HCT116 (cell line): ENCODE results near the gene PPP6R3. TPM values are rescaled to one million over a fixed set of nuclear protein-coding genes. Genes with fewer than 3 reads are reported as not detected.

Source experiments
- ATAC-seq: fragments of 200-7000 bp; cut with Tn5 transposase; 2 replicates; pipeline ENCODE4 v1.9.1; 2020; ENCODE audit warnings: mild to moderate bottlenecking, moderate library complexity
- BruUV-seq: library from RNA; stranded (reverse); fragments of 400-500 nt; replicated peaks from 2 replicates; lab custom pipeline; 2021; lab: Mats Ljungman, UMichigan
- CTCF ChIA-PET: fragments of 300-600 bp; sonication (Branson Sonifier 250); formaldehyde crosslinking; loops from one replicate; lab custom pipeline; 2021; ENCODE audit warnings: antibody characterized with exemption; lab: Charles Lee
- POLR2A ChIA-PET: fragments of 300-600, 350-600 bp; sonication (Branson Sonifier 250); formaldehyde crosslinking; loops from one replicate; lab custom pipeline; 2021; ENCODE audit warnings: antibody characterized with exemption; lab: Charles Lee
- RAD21 ChIA-PET, 2 experiments: fragments of 300-600 bp; sonication (Branson Sonifier 250); formaldehyde crosslinking; loops; one replicate each; lab custom pipeline; 2023; ENCODE audit warnings: low total read pairs in 2 of 2; ENCODE audit not compliant: uncharacterized antibody in 2 of 2, unreplicated experiment in 2 of 2, low non-redundant PET in 1 of 2; lab: Charles Lee
- DNase-seq: peaks from one replicate; pipeline ENCODE4 v3.0.0-alpha.2; 2010; ENCODE audit warnings: low read depth, low spot score
- H2AFZ ChIP-seq: fragments of 200-600 bp; shearing (Covaris generic), sonication (generic); 2 replicates; pipeline ENCODE4 v1.6.1; 2017; ENCODE audit warnings: low read depth, mixed run types, mixed read lengths, antibody characterized with exemption, low read length; ENCODE audit not compliant: poor library complexity, severe bottlenecking
- H3K27ac ChIP-seq: 2 replicates; pipeline ENCODE4 v1.5.1; 2012; ENCODE audit warnings: low read depth, low read length
- H3K27me3 ChIP-seq: fragments of 200-600 bp; sonication (generic); 2 replicates; pipeline ENCODE4 v1.6.1; 2016; ENCODE audit warnings: mixed run types, low read length, mixed read lengths; ENCODE audit not compliant: insufficient read depth
- H3K36me3 ChIP-seq, 2 experiments: fragments of 200-500 bp in 1 of 2; fragments of 200-600 bp in 1 of 2; sonication (Bioruptor generic) in 1 of 2; sonication (generic) in 1 of 2; 2 replicates each; pipeline versions ENCODE4 v1.5.1 to v1.6.1; 2014 to 2016; ENCODE audit warnings: low read length in 2 of 2, inconsistent platforms in 1 of 2, mixed read lengths in 1 of 2, mixed run types in 1 of 2; ENCODE audit not compliant: insufficient read depth in 2 of 2, control insufficient read depth in 1 of 2
- H3K4me1 ChIP-seq, 2 experiments: fragments of 200-600 bp in 1 of 2; sonication (generic) in 1 of 2; 2 replicates each; pipeline versions ENCODE4 v1.5.1 to v1.6.1; 2012 to 2017; ENCODE audit warnings: low read length in 2 of 2, inconsistent platforms in 1 of 2, mild to moderate bottlenecking in 1 of 2, mixed read lengths in 1 of 2, mixed run types in 1 of 2, moderate library complexity in 1 of 2; ENCODE audit not compliant: insufficient read depth in 2 of 2, control insufficient read depth in 1 of 2
- H3K4me2 ChIP-seq: fragments of 200-600 bp; sonication (generic); 2 replicates; pipeline ENCODE4 v1.6.1; 2017; ENCODE audit warnings: mixed run types, low read length, mixed read lengths
- H3K4me3 ChIP-seq, 2 experiments: fragments of 200-600 bp in 1 of 2; sonication (generic) in 1 of 2; replicated peaks in 1 of 2; 2 replicates each; pipeline ENCODE4 v1.5.1; 2011 to 2016; ENCODE audit warnings: low read length in 2 of 2, control low read depth in 1 of 2, low read depth in 1 of 2, mild to moderate bottlenecking in 1 of 2, mixed read lengths in 1 of 2, mixed run types in 1 of 2
- H3K79me2 ChIP-seq: fragments of 200-600 bp; sonication (generic); 2 replicates; pipeline ENCODE4 v1.6.1; 2017; ENCODE audit warnings: mild to moderate bottlenecking, mixed run types, low read length, moderate library complexity, mixed read lengths; ENCODE audit not compliant: insufficient read depth
- H3K9ac ChIP-seq: fragments of 200-600 bp; sonication (generic); 2 replicates; pipeline ENCODE4 v1.6.1; 2016; ENCODE audit warnings: low read length, mixed read lengths
- H3K9me2 ChIP-seq: fragments of 200-600 bp; sonication (generic), shearing (Covaris generic); 2 replicates; pipeline ENCODE4 v1.6.1; 2017; ENCODE audit warnings: mixed run types, mild to moderate bottlenecking, moderate library complexity; ENCODE audit not compliant: insufficient read depth
- H3K9me3 ChIP-seq, 2 experiments: fragments of 200-500 bp in 1 of 2; fragments of 200-600 bp in 1 of 2; sonication (Bioruptor generic) in 1 of 2; sonication (generic) in 1 of 2; 2 replicates each; pipeline ENCODE4 v1.6.1; 2014 to 2017; ENCODE audit warnings: low read length in 2 of 2, mixed read lengths in 2 of 2, inconsistent platforms in 1 of 2, low read depth in 1 of 2, mild to moderate bottlenecking in 1 of 2, mixed run types in 1 of 2, moderate library complexity in 1 of 2; ENCODE audit not compliant: control insufficient read depth in 1 of 2, insufficient read depth in 1 of 2
- H4K20me1 ChIP-seq: fragments of 200-600 bp; sonication (generic), shearing (Covaris generic); 2 replicates; pipeline ENCODE4 v1.6.1; 2017; ENCODE audit warnings: mixed run types, mild to moderate bottlenecking, moderate library complexity; ENCODE audit not compliant: insufficient read depth
- CEBPB ChIP-seq: IDR thresholded peaks from 2 replicates; pipeline ENCODE4 v1.6.1; 2012; ENCODE audit warnings: low read depth
- EGR1 ChIP-seq: IDR thresholded peaks from 2 replicates; pipeline ENCODE4 v1.6.1; 2012; ENCODE audit warnings: low read depth
- ELF1 ChIP-seq: IDR thresholded peaks from 2 replicates; pipeline ENCODE4 v1.6.1; 2012; ENCODE audit warnings: low read depth, borderline replicate concordance
- EZH2 ChIP-seq: fragments of 200-600 bp; sonication (generic); IDR thresholded peaks from 2 replicates; pipeline ENCODE4 v1.6.1; 2017; ENCODE audit warnings: antibody characterized with exemption, mixed run types
- EZH2phosphoT487 ChIP-seq: fragments of 200-600 bp; IDR thresholded peaks from 2 replicates; pipeline ENCODE4 v1.6.1; 2018; ENCODE audit warnings: antibody characterized with exemption, borderline replicate concordance
- POLR2A ChIP-seq: IDR thresholded peaks from 2 replicates; pipeline ENCODE4 v1.7.0; 2011; ENCODE audit warnings: borderline replicate concordance; ENCODE audit not compliant: insufficient read depth, insufficient read length; ENCODE audit errors: extremely low read depth
- RAD21 ChIP-seq: IDR thresholded peaks from 2 replicates; pipeline ENCODE4 v1.6.1; 2012; ENCODE audit warnings: low read depth, mild to moderate bottlenecking
- SIN3A ChIP-seq: IDR thresholded peaks from 2 replicates; pipeline ENCODE4 v1.6.1; 2012; ENCODE audit warnings: low read depth
- SP1 ChIP-seq: IDR thresholded peaks from 2 replicates; pipeline ENCODE4 v1.6.1; 2012; ENCODE audit warnings: low read depth
- SRF ChIP-seq: IDR thresholded peaks from 2 replicates; pipeline ENCODE4 v1.6.1; 2012; ENCODE audit warnings: low read depth
- YY1 ChIP-seq: IDR thresholded peaks from 2 replicates; pipeline ENCODE4 v1.6.1; 2011; ENCODE audit warnings: low read length, low read depth, moderate library complexity, mild to moderate bottlenecking; ENCODE audit not compliant: insufficient replicate concordance; ENCODE audit errors: extremely low read depth
- ZFX ChIP-seq: fragments of 450-650 bp; IDR thresholded peaks from 2 replicates; pipeline ENCODE4 v1.6.1; 2017
- ZNF274 ChIP-seq: fragments of 200-500 bp; sonication (Bioruptor generic); IDR thresholded peaks from 2 replicates; pipeline ENCODE4 v1.6.1; 2014; ENCODE audit warnings: mild to moderate bottlenecking, low read depth, low read length, inconsistent platforms
- intact Hi-C: fragments of 100-400 bp; cut with micrococcal nuclease; formaldehyde crosslinking; loops from 2 replicates; pipeline ENCODE4 v1.10.0; 2022
- total RNA-seq: library from RNA; stranded (reverse); gene quantifications from one replicate; pipeline ENCODE4 v1.2.1, GENCODE V29; 2021; ENCODE audit not compliant: unreplicated experiment
- TF ChIP-seq, protein P1 (sequence below): IDR thresholded peaks from 2 replicates; pipeline ENCODE4 v1.6.1; 2012; ENCODE audit warnings: low read depth
- TF ChIP-seq, protein P2 (sequence below): IDR thresholded peaks from 2 replicates; pipeline ENCODE4 v1.6.1; 2012
- TF ChIP-seq, protein P3 (sequence below): IDR thresholded peaks from 2 replicates; pipeline ENCODE4 v1.6.1; 2012
- TF ChIP-seq, protein P4 (sequence below), 3 experiments: fragments of 200-600 bp in 1 of 3; sonication (generic) in 1 of 3; IDR thresholded peaks in 2 of 3; conservative IDR thresholded peaks in 1 of 3; 2 replicates each; pipeline ENCODE4 v1.5.1; 2012 to 2017; ENCODE audit warnings: low read depth in 2 of 3, low read length in 2 of 3, antibody characterized with exemption in 1 of 3, borderline replicate concordance in 1 of 3, control low read depth in 1 of 3, mild to moderate bottlenecking in 1 of 3, mixed read lengths in 1 of 3, mixed run types in 1 of 3, moderate library complexity in 1 of 3; ENCODE audit not compliant: insufficient read depth in 1 of 3
- TF ChIP-seq, protein P5 (sequence below): IDR thresholded peaks from 2 replicates; pipeline ENCODE4 v1.6.1; 2011; ENCODE audit warnings: mild to moderate bottlenecking, low read length, moderate library complexity; ENCODE audit not compliant: insufficient replicate concordance; ENCODE audit errors: extremely low read depth

Gene PPP6R3
- total RNA-seq, 1 experiment from 2014 or later: 113 TPM

DNA sequence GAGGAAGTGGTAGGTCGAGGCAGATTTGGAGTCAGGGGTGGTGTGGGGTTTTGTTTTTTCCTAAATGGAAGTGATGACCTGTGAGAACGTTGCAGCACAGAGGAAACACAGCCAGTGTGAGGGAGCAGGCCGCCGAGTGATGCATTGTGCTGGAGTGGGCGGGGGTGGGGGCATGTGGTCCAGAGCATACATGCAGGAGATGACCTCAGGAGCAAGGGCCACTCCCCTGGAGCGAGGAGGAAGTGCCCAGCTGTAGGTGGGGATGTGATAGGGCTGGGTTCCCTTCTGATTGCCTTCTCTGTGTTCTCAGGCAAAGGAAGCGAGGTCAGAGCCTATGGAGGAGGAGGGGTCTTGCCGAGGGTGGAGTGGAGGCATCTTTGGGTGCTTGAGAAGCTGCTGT lies 81.4 kb downstream of the PPP6R3 start:
- POLR2A ChIA-PET: no interaction called here
- H3K36me3 ChIP-seq: peaks cover 7 to 48% of the 10 kb centered on the region in 2 experiments; a peak in 3 of 4 replicates
- TF ChIP-seq ZNF274: no peak
- no peak for TF ChIP-seq RAD21
- TF ChIP-seq POLR2A: no peak
- TF ChIP-seq, protein P1, sequence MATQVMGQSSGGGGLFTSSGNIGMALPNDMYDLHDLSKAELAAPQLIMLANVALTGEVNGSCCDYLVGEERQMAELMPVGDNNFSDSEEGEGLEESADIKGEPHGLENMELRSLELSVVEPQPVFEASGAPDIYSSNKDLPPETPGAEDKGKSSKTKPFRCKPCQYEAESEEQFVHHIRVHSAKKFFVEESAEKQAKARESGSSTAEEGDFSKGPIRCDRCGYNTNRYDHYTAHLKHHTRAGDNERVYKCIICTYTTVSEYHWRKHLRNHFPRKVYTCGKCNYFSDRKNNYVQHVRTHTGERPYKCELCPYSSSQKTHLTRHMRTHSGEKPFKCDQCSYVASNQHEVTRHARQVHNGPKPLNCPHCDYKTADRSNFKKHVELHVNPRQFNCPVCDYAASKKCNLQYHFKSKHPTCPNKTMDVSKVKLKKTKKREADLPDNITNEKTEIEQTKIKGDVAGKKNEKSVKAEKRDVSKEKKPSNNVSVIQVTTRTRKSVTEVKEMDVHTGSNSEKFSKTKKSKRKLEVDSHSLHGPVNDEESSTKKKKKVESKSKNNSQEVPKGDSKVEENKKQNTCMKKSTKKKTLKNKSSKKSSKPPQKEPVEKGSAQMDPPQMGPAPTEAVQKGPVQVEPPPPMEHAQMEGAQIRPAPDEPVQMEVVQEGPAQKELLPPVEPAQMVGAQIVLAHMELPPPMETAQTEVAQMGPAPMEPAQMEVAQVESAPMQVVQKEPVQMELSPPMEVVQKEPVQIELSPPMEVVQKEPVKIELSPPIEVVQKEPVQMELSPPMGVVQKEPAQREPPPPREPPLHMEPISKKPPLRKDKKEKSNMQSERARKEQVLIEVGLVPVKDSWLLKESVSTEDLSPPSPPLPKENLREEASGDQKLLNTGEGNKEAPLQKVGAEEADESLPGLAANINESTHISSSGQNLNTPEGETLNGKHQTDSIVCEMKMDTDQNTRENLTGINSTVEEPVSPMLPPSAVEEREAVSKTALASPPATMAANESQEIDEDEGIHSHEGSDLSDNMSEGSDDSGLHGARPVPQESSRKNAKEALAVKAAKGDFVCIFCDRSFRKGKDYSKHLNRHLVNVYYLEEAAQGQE: no peak
- no peak for TF ChIP-seq EZH2
- TF ChIP-seq, protein P2, sequence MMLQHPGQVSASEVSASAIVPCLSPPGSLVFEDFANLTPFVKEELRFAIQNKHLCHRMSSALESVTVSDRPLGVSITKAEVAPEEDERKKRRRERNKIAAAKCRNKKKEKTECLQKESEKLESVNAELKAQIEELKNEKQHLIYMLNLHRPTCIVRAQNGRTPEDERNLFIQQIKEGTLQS: no peak
- TF ChIP-seq, protein P3, sequence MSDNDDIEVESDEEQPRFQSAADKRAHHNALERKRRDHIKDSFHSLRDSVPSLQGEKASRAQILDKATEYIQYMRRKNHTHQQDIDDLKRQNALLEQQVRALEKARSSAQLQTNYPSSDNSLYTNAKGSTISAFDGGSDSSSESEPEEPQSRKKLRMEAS: no peak
- no peak for TF ChIP-seq ZFX
- no peak for TF ChIP-seq SRF
- no peak for TF ChIP-seq YY1
- TF ChIP-seq CEBPB: no peak
- TF ChIP-seq, protein P4, sequence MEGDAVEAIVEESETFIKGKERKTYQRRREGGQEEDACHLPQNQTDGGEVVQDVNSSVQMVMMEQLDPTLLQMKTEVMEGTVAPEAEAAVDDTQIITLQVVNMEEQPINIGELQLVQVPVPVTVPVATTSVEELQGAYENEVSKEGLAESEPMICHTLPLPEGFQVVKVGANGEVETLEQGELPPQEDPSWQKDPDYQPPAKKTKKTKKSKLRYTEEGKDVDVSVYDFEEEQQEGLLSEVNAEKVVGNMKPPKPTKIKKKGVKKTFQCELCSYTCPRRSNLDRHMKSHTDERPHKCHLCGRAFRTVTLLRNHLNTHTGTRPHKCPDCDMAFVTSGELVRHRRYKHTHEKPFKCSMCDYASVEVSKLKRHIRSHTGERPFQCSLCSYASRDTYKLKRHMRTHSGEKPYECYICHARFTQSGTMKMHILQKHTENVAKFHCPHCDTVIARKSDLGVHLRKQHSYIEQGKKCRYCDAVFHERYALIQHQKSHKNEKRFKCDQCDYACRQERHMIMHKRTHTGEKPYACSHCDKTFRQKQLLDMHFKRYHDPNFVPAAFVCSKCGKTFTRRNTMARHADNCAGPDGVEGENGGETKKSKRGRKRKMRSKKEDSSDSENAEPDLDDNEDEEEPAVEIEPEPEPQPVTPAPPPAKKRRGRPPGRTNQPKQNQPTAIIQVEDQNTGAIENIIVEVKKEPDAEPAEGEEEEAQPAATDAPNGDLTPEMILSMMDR (IDR thresholded peaks at IDR 0.05 in 2 of 3, conservative IDR thresholded peaks at IDR 0.05 in 1 of 3; ENCODE audit: borderline replicate concordance in 1 of 3, insufficient read depth in 1 of 3, low read depth in 2 of 3, low read length in 2 of 3): no peak
- no peak for TF ChIP-seq SP1
- TF ChIP-seq EZH2phosphoT487: no peak
- TF ChIP-seq, protein P5, sequence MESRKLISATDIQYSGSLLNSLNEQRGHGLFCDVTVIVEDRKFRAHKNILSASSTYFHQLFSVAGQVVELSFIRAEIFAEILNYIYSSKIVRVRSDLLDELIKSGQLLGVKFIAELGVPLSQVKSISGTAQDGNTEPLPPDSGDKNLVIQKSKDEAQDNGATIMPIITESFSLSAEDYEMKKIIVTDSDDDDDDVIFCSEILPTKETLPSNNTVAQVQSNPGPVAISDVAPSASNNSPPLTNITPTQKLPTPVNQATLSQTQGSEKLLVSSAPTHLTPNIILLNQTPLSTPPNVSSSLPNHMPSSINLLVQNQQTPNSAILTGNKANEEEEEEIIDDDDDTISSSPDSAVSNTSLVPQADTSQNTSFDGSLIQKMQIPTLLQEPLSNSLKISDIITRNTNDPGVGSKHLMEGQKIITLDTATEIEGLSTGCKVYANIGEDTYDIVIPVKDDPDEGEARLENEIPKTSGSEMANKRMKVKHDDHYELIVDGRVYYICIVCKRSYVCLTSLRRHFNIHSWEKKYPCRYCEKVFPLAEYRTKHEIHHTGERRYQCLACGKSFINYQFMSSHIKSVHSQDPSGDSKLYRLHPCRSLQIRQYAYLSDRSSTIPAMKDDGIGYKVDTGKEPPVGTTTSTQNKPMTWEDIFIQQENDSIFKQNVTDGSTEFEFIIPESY: no peak
- no peak for TF ChIP-seq ELF1
- TF ChIP-seq EGR1: no peak
- TF ChIP-seq SIN3A: no peak
- TF ChIP-seq, all 23 proteins: peak for 0
- Histone ChIP-seq H3K27me3 (no peaks in the 10 kb centered on the region), H3K9ac (no peak overlapping the region), H3K4me2 (no peak overlapping the region), H4K20me1 (0 out of 2 replicates have a peak, but pooled peaks cover 10% of the 10 kb centered on the region), H3K4me3 (no peak overlapping the region), H3K4me1 (peaks cover 11 to 23% of the 10 kb centered on the region in 2 experiments), H3K79me2 (peaks cover 99% of the 10 kb centered on the region), H3K9me2 (no peaks in the 10 kb centered on the region), H3K27ac (no peak overlapping the region), H3K9me3 (no peaks in the 10 kb centered on the region), H2AFZ (no peak overlapping the region)
- BruUV-seq: no TSS peak
- intact Hi-C loops: no loop called here
- ChIA-PET CTCF (no interaction called here), RAD21 (no interaction called here)
- no peak for DNase-seq
- ATAC-seq: no peak
